ENCODE data around the gene BAIAP2.

Gene BAIAP2

DNA sequence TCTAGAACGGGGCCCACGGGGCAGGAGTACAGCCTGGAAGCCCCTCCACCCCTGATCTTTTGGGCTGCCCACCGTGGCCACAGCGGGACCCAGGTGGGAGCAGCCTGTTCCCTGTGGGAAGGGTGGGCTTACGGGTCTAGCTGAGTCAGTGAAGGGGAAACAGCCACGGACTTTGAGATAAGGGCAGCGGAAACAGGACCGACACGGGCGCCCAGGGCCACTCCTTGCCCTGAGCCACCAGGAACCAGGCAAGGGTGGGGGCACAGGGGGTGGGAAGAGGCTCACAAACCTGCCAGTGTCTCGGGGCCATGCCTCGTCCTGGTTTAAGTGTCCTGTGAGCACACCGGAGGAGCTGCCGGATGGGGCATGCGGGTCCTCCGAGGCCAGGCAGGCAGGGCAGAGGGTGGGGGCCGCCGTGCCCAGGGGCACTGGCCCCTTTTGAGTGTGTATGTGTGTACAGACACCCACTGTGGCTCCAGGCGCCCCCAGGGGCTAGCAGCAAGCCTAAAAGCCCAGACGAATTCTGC is 82.8 kb downstream of the BAIAP2 start:
- TF ChIP-seq ZFP30 (CRISPR knock-in tag; IDR thresholded peaks at IDR 0.05) (no peak), ZNF70 (CRISPR knock-in tag; IDR thresholded peaks at IDR 0.05) (no peak), CREB5 (CRISPR knock-in tag; IDR thresholded peaks at IDR 0.05; ENCODE audit: low read depth) (no peak), ISL1 (CRISPR knock-in tag; IDR thresholded peaks at IDR 0.05) (no peak), ZC3H10 (CRISPR knock-in tag; IDR thresholded peaks at IDR 0.05) (no peak), ARNTL (CRISPR knock-in tag; IDR thresholded peaks at IDR 0.05; ENCODE audit: borderline replicate concordance, low read depth) (no peak), ZNF565 (CRISPR knock-in tag; conservative IDR thresholded peaks at IDR 0.05; ENCODE audit: low read depth) (no peak), RARB (CRISPR knock-in tag; IDR thresholded peaks at IDR 0.05) (no peak), CSDC2 (CRISPR knock-in tag; IDR thresholded peaks at IDR 0.05) (no peak), ZNF8 (CRISPR knock-in tag; IDR thresholded peaks at IDR 0.05) (no peak), GLIS3 (CRISPR knock-in tag; IDR thresholded peaks at IDR 0.05) (no peak), SNAI2 (CRISPR knock-in tag; IDR thresholded peaks at IDR 0.05) (no peak), TCF4 (CRISPR knock-in tag; IDR thresholded peaks at IDR 0.05; ENCODE audit: borderline replicate concordance) (no peak), ESRRG (CRISPR knock-in tag; IDR thresholded peaks at IDR 0.05) (no peak), ZFP3 (CRISPR knock-in tag; IDR thresholded peaks at IDR 0.05) (no peak), BACH2 (CRISPR knock-in tag; IDR thresholded peaks at IDR 0.05; ENCODE audit: borderline replicate concordance) (no peak), OSR1 (CRISPR knock-in tag; IDR thresholded peaks at IDR 0.05) (no peak)
- TF ChIP-seq, protein P1, sequence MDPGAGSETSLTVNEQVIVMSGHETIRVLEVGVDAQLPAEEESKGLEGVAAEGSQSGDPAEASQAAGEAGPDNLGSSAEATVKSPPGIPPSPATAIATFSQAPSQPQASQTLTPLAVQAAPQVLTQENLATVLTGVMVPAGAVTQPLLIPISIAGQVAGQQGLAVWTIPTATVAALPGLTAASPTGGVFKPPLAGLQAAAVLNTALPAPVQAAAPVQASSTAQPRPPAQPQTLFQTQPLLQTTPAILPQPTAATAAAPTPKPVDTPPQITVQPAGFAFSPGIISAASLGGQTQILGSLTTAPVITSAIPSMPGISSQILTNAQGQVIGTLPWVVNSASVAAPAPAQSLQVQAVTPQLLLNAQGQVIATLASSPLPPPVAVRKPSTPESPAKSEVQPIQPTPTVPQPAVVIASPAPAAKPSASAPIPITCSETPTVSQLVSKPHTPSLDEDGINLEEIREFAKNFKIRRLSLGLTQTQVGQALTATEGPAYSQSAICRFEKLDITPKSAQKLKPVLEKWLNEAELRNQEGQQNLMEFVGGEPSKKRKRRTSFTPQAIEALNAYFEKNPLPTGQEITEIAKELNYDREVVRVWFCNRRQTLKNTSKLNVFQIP (CRISPR knock-in tag; IDR thresholded peaks at IDR 0.05; ENCODE audit: borderline replicate concordance, low read depth), result no peak
- ATAC-seq, result no peak

DNA sequence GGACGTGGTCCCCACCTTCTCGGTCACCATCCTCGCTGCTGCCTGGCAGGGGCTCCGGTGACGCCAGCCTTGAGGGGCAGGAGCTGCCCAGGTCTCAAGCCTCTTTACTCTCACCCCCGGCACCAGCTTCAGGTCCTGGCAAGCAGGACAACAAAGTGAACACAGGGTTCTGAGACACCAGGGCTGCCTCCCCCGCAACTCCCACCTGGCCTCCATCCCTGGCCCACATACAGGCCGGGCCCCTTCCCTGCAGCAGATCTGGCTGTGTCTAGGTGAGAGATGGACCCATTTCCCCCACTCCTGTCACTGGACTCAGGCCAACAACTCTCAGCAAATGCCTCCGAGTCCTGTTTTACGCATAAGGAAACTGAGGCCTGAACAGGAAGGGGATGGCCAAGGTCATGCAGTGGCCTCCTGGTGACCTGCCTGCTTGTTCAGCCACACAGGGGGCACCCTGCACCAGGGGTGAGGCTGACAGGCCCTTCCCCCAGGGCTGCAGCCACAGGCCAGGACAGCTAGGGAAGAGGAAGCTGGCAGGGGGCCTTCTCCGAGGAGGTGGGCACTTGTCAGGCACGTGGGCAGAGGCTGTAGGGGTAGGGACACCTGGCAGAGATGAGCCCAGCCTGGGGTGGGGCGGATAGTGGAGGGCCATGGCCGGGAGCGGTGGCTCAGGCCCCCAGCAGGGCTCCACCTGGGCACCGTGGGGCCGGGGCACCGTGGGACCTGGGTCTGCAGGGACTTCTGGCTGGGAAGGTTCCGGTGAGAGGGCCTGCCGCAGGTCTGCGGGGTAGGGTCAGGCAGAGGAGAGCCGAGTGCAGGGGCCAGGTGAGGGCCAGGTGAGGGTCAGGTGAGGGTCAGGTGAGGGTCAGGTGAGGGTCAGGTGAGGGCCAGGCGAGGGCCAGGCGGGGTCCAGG is 83.6 kb downstream of the BAIAP2 start:
- ATAC-seq, result no peak
- TF ChIP-seq ZNF565 (CRISPR knock-in tag; conservative IDR thresholded peaks at IDR 0.05; ENCODE audit: low read depth) (no peak), TOX (CRISPR knock-in tag; IDR thresholded peaks at IDR 0.05; ENCODE audit: borderline replicate concordance) (no peak)

DNA sequence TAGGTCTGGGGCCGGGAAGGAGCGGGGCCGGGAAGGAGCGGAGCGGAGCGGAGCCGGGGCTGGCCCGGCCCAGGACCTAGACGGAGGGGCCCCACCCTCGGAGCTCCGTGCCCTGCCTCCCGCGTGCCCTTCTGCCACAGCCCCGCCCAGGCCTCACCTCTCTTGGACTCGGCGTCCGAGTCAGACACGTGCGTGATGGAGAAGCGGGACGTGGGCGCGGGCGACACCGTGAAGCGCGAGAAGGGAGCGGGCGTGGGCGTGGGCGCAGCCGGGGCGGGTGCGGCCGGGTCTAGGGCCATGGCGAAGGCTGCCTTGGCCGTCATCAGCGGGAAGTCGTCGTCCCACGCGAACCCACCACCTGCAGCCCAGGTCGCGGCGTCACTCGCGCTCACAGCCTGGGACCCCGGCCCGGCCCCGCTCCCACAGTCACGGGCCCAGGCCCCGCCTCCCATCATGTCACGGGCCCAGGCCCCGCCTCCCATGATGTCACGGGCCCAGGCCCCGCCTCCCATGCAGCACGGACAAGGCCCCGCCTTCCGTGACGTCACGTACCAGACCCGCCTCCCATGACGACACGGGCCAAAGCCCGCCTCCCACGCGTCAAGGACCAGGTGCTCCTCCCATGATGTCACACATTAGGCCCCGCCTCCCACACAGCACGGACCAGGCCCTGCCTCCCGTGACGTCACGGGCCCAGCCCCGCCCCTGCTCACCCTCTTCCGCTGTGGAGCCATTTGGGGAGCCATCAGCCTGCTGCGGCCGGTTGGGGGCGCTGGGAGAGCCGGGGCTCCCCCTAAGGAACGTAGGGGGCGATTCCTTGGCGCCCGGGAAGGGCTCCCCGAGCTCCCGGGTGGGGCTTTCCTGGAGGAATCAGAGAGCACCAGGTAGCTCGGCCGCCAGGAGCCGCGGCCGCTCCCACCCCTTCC is 84.5 kb downstream of the BAIAP2 start:
- no peak for TF ChIP-seq TCF4 (CRISPR knock-in tag; IDR thresholded peaks at IDR 0.05; ENCODE audit: borderline replicate concordance)
- peak; percentile 8 for ATAC-seq

GRCh38 chr17:81120149-81120484 is 85.2 kb downstream of the BAIAP2 start:
- no peak for ATAC-seq
- TF ChIP-seq GLIS3 (CRISPR knock-in tag; IDR thresholded peaks at IDR 0.05) (no peak), ZFP3 (CRISPR knock-in tag; IDR thresholded peaks at IDR 0.05) (no peak), SNAI2 (CRISPR knock-in tag; IDR thresholded peaks at IDR 0.05) (no peak), TOX (CRISPR knock-in tag; IDR thresholded peaks at IDR 0.05; ENCODE audit: borderline replicate concordance) (no peak), CSRNP3 (CRISPR knock-in tag; IDR thresholded peaks at IDR 0.05) (no peak), BACH2 (CRISPR knock-in tag; IDR thresholded peaks at IDR 0.05; ENCODE audit: borderline replicate concordance) (no peak)
- TF ChIP-seq, protein P1 (CRISPR knock-in tag; IDR thresholded peaks at IDR 0.05; ENCODE audit: borderline replicate concordance, low read depth), result no peak
- TF ChIP-seq, protein P2, sequence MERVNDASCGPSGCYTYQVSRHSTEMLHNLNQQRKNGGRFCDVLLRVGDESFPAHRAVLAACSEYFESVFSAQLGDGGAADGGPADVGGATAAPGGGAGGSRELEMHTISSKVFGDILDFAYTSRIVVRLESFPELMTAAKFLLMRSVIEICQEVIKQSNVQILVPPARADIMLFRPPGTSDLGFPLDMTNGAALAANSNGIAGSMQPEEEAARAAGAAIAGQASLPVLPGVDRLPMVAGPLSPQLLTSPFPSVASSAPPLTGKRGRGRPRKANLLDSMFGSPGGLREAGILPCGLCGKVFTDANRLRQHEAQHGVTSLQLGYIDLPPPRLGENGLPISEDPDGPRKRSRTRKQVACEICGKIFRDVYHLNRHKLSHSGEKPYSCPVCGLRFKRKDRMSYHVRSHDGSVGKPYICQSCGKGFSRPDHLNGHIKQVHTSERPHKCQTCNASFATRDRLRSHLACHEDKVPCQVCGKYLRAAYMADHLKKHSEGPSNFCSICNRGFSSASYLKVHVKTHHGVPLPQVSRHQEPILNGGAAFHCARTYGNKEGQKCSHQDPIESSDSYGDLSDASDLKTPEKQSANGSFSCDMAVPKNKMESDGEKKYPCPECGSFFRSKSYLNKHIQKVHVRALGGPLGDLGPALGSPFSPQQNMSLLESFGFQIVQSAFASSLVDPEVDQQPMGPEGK (CRISPR knock-in tag; IDR thresholded peaks at IDR 0.05; ENCODE audit: borderline replicate concordance), result no peak
- TF ChIP-seq, protein P3, sequence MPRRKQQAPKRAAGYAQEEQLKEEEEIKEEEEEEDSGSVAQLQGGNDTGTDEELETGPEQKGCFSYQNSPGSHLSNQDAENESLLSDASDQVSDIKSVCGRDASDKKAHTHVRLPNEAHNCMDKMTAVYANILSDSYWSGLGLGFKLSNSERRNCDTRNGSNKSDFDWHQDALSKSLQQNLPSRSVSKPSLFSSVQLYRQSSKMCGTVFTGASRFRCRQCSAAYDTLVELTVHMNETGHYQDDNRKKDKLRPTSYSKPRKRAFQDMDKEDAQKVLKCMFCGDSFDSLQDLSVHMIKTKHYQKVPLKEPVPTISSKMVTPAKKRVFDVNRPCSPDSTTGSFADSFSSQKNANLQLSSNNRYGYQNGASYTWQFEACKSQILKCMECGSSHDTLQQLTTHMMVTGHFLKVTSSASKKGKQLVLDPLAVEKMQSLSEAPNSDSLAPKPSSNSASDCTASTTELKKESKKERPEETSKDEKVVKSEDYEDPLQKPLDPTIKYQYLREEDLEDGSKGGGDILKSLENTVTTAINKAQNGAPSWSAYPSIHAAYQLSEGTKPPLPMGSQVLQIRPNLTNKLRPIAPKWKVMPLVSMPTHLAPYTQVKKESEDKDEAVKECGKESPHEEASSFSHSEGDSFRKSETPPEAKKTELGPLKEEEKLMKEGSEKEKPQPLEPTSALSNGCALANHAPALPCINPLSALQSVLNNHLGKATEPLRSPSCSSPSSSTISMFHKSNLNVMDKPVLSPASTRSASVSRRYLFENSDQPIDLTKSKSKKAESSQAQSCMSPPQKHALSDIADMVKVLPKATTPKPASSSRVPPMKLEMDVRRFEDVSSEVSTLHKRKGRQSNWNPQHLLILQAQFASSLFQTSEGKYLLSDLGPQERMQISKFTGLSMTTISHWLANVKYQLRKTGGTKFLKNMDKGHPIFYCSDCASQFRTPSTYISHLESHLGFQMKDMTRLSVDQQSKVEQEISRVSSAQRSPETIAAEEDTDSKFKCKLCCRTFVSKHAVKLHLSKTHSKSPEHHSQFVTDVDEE (CRISPR knock-in tag; IDR thresholded peaks at IDR 0.05), result no peak
